Measurements from ENCODE around the gene CERK. TPM values are rescaled to one million over a fixed set of nuclear protein-coding genes. Genes with fewer than 3 reads are reported as not detected.

Gene CERK
- total RNA-seq, 2 experiments from 2014 or later = 38.1 to 41.3 TPM

DNA sequence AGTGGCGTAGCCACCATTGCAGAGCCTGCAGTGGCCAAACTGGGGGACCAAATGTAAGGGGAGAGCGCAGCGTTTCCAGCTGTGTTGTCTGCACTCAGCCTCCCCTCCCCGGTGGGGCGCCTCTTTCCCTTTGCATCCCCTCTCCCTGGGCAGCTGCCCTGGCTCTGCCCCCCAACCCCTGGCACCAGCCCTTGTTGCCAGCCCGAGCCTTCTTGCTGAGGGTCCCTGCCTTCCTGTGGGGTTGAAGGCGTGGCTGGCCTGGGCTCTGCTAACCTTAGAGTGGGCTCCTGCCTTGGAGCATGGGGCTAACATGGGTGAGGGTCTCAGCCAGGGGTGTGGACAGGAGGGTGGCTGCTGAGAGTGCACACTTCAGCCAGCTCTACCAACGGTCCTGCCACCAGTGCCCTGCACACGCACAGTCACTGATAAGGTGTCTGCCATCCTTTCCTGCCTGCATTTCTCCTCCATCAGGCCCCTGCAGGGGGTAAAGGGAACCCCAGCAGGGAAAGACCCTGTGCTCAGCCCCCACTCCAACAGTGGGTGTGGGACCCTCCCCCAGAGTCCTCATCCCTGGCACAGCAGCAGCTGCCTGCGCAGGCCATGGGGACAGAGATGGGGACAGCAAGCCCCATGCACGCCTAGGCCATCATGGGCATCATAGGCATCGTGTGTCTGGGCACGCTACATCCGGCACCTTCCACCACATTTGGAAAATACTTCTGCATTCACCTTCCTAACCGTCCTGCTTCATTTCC, 43.5 kb downstream of the CERK start:
- Mint-ChIP-seq H3K27me3 (no peaks in the 10 kb centered on the region), H3K27ac (no peak overlapping the region), H3K36me3 (peaks cover 24% of the 10 kb centered on the region), H3K9me3 (no peaks in the 10 kb centered on the region), H3K4me1 (no peaks in the 10 kb centered on the region), H3K4me3 (no peak overlapping the region)
- DNase-seq = no peak

DNA sequence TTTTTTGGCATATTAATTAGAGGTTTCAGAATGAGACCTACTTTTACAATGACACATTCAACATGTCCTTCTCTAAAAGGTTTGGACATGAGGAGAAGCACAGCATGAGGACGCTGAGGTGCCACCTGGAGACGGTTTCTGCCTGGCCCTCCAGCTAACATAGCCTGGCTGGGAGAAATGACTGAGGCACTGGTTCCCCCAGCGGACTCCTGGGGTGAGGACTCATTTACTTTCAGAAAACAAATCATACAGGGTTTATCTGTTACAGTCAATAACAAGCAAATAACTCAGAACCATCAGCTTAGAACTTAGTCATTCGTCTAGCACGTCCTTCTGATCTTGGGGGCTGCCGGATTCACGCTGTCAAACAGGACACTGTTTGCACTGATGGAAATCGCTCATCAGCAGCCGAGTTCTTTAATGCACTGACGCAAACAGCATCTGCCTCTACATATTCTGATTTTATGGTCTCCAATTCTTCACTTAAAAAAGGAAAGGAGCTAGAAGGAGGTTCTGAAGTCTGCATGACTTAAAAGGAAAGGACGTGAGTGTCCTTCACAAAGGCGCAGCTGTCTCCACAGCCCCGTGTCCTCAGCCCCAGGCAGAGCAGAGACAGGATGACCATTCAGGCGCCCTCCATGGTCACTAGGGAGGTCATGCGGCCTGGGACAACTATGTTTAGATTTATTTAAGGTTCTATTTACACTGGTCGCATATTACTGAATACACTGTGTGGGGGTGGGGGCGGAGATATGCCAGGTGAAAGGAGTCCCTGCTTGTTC, 44.2 kb downstream of the CERK start:
- Mint-ChIP-seq H3K27ac (no peak overlapping the region), H3K4me1 (no peaks in the 10 kb centered on the region), H3K27me3 (no peaks in the 10 kb centered on the region), H3K36me3 (peaks cover 18% of the 10 kb centered on the region), H3K4me3 (no peak overlapping the region), H3K9me3 (no peaks in the 10 kb centered on the region)
- no peak for DNase-seq

DNA sequence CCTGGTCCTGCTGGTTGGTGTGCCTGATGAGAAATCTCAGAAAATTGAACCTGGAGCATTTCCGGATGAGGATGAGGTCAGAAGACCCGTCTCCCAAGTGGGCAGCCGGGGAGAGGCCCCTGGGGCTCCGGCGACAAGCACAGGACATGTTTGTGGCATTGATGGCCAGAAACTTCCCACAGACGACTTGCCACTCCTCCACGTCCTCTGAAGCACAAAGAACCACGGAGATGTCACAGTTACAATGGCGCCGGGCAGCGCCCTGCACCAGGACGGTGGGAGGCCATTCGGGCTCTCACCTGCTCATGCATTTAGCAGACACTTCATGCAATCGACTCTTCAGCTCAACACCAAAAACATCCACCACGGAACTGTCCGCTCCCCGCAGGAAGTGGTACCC, 46.5 kb downstream of the CERK start:
- H3K9me3 Mint-ChIP-seq = no peaks in the 10 kb centered on the region
- no peak overlapping the region for H3K27ac Mint-ChIP-seq
- DNase-seq = no peak
- H3K36me3 Mint-ChIP-seq = peaks cover 17% of the 10 kb centered on the region
- no peaks in the 10 kb centered on the region for H3K27me3 Mint-ChIP-seq
- no peak overlapping the region for H3K4me3 Mint-ChIP-seq
- no peaks in the 10 kb centered on the region for H3K4me1 Mint-ChIP-seq

DNA sequence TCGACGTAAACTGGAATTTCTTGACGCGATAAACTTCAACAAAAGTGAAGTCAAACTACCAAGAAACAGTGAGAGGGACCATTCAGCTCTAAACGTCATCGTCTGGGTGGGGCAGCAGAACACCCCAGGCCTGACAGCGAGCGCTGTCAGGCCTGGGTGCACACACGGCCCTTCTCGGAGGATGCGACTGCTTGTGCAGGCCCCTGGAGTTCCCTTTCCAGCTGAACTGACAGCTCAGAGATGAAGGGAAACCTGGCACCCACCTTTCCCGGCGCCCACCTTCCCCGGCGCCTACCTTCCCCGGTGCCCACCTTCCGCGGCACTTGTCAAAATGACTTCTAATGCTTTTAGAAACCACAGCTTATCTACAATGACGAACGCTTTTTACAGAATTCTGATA, 47.9 kb downstream of the CERK start:
- no peak overlapping the region for H3K4me3 Mint-ChIP-seq
- H3K27ac Mint-ChIP-seq = no peak overlapping the region
- no peaks in the 10 kb centered on the region for H3K9me3 Mint-ChIP-seq
- H3K4me1 Mint-ChIP-seq = peaks cover 6% of the 10 kb centered on the region
- no peaks in the 10 kb centered on the region for H3K27me3 Mint-ChIP-seq
- DNase-seq = no peak
- peaks cover 19% of the 10 kb centered on the region for H3K36me3 Mint-ChIP-seq

DNA sequence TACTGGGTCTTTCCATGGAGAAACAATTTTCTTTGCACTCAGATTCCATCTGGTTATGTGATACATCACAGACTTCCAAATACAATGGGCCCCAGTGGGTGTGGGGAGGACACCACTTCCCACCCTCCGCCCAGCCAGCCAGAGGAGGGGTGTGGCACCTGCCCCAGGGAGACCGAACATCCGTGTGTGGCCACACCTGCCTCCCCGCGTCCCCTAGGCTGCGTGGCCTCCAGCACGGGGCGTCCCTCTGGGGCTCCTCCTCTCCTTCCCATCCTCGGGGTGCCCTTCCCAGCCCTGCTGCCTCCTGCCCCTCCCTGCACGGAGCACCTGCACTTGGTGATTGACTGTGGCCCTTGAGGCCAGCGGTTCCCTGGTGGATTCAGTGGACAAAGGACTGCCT, 49.1 kb downstream of the CERK start:
- Mint-ChIP-seq H3K27me3 (no peaks in the 10 kb centered on the region), H3K4me3 (no peak overlapping the region), H3K36me3 (peaks cover 17% of the 10 kb centered on the region), H3K9me3 (no peaks in the 10 kb centered on the region), H3K4me1 (peaks cover 16% of the 10 kb centered on the region), H3K27ac (peak overlapping the region; percentile 23)
- DNase-seq = no peak

DNA sequence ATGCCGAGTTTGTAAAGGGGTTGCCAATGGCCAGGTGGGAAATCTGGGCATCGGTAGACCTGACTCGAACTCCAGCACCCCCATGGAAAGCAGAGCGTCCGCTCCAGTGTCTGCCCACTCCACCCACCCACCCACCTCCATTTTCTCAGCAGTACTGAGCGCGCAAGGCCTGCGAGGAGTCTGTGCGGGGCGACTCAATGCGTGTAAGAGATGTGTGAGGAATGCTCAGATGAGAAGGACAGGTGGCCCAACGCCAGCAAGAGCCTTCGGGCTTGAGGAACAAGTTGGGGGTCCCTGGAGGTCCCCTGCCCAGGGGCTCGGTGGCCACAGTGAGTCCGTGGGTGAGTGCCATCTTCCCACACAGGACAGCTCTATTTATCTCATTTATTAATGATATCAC, 50.6 kb downstream of the CERK start:
- Mint-ChIP-seq H3K9me3 (no peaks in the 10 kb centered on the region), H3K27ac (no peak overlapping the region), H3K4me1 (peaks cover 17% of the 10 kb centered on the region), H3K4me3 (no peak overlapping the region), H3K27me3 (no peaks in the 10 kb centered on the region), H3K36me3 (peaks cover 17% of the 10 kb centered on the region)
- no peak for DNase-seq

DNA sequence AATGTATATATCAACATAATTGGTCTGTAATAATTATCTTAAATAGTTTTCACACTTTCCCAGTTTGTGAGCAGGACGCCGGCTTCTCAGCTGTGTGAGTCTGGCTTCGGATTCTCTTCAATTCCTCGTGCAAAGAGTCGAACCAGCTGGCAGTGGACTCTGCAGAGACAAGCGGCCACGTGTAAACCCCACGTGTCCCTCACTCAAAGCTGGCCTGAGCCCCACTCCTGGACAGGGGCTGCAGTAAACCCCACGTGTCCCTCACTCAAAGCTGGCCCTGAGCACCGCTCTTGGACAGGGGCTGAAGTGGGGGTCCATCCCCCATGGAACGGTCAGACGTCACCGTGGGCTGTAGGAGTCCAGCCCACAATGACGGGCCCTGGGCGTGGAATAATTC, 51.0 kb downstream of the CERK start:
- no peaks in the 10 kb centered on the region for H3K9me3 Mint-ChIP-seq
- no peaks in the 10 kb centered on the region for H3K27me3 Mint-ChIP-seq
- no peak overlapping the region for H3K4me3 Mint-ChIP-seq
- H3K36me3 Mint-ChIP-seq = peaks cover 17% of the 10 kb centered on the region
- H3K27ac Mint-ChIP-seq = no peak overlapping the region
- peaks cover 17% of the 10 kb centered on the region for H3K4me1 Mint-ChIP-seq
- DNase-seq = no peak

DNA sequence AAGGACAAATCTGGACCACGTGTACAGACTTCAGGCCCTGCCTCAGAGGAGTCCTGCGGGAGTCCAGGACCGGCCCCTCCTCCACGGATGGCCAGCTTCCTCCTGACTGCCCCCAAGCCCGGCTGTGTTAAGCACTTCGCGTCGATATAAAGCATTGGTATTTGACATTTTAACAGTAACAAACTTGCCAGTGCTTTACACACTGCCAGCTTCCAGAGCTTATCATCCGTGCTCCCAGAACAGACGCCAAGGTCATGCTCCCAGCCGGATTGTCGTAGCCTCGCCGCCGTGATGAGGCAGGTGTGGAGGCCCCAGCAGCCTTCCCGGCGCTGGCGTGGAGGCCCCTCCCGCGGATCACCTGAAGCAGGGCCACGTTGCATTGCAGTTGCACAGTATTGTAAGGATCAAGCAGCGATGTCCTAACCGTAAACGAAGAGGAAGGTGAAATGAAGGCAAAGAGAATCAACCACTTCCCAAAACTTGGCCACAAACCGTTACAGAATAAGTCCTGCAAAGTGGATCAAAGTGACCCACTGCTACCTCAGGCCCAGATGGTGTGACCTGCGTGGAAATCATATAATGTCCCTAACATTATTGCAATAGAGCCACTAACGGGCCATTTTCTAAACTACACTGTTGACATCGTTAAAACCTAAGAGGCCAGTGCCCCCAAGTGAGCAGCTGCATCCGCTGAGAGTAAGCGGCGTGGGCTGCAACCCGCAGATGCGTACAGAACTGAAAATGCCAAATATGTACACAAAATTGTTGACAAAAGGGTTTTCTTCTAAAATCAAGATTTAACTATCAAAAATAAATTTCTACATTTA, 51.6 kb downstream of the CERK start:
- no peak for DNase-seq
- no peaks in the 10 kb centered on the region for H3K27me3 Mint-ChIP-seq
- H3K9me3 Mint-ChIP-seq = no peaks in the 10 kb centered on the region
- H3K36me3 Mint-ChIP-seq = peaks cover 12% of the 10 kb centered on the region
- no peak overlapping the region for H3K4me3 Mint-ChIP-seq
- peaks cover 18% of the 10 kb centered on the region for H3K4me1 Mint-ChIP-seq
- H3K27ac Mint-ChIP-seq = peak overlapping the region; percentile 62

DNA sequence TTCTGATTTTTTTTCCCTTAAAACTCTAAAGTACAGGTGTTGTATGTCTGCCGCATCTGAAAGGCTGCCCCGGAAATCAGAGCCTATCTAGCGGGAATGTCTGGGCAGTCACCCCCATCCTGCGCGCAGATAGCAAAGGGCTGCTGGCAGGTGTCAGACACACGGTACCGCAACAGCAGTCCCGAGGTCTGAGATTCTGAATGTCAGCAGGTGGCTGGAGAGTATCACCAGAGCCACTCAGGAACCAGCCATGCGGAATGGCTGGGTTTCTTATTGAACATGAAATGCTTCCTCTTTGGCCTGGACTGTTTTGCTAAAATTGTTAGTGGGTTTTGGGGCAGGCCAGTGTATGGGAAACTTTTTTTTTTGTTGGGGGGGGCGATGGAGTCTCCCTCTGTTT, 53.3 kb downstream of the CERK start:
- H3K4me1 Mint-ChIP-seq = peaks cover 19% of the 10 kb centered on the region
- H3K4me3 Mint-ChIP-seq = no peak overlapping the region
- H3K9me3 Mint-ChIP-seq = no peaks in the 10 kb centered on the region
- peaks cover 4% of the 10 kb centered on the region for H3K36me3 Mint-ChIP-seq
- H3K27ac Mint-ChIP-seq = no peak overlapping the region
- no peaks in the 10 kb centered on the region for H3K27me3 Mint-ChIP-seq
- DNase-seq = no peak

DNA sequence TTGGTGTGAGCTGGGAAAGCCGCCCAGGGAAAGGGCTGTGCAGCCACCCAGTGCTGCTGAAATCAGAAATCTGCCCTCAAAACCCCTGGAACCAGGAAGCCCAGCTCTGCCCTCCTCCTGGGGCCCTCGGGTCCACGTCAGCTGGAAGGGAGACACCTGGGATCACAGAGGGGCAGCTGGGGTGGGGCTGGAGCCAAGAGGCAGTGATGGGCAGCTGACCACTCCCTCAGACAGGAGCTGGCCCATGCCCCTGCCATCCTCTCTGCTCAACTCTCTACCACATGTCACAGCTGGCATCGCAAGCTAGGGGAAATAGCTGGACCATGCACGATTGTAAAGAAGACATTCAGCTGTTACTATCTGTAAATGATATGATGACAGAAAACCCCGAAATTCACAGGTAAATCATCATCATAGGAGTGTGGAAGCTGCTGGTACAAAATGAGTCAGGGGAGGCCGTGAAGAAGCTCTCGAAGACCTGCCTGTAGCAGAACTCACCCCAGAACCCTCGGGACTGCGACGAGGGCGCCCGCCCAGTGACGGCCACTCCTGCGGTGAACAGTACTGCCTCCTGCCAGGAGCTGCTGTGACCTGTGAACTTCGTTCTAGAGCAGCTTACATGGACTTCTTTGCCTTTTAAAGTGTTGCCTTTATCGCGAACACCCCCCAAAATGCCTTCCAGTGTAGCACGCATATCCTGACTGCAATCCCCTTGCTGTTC, 55.9 kb downstream of the CERK start:
- H3K9me3 Mint-ChIP-seq = no peaks in the 10 kb centered on the region
- no peaks in the 10 kb centered on the region for H3K27me3 Mint-ChIP-seq
- DNase-seq = no peak
- peaks cover 2% of the 10 kb centered on the region for H3K36me3 Mint-ChIP-seq
- H3K27ac Mint-ChIP-seq = no peak overlapping the region
- H3K4me1 Mint-ChIP-seq = peaks cover 23% of the 10 kb centered on the region
- no peak overlapping the region for H3K4me3 Mint-ChIP-seq

DNA sequence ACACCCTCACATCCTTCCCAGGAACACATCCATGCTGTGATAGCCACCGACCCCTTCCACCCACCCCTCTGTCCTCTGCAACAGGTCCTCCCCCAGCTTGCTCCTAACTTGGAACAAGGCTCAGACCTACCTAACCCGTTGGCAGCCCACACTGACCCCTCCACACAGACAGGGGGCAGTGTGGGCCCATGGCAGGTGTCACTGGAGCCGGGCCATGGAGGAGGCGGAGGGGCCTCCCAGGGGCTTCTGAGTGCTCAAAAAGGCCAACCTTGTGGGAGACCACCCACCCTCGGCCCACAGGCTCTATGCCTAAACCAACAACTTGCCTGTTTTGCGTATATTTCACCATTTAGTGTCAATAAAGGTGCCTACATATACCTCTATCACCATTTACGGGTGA, 57.0 kb downstream of the CERK start:
- Mint-ChIP-seq H3K36me3 (no peaks in the 10 kb centered on the region), H3K27ac (no peak overlapping the region), H3K4me3 (no peak overlapping the region), H3K27me3 (no peaks in the 10 kb centered on the region), H3K9me3 (no peaks in the 10 kb centered on the region), H3K4me1 (peaks cover 23% of the 10 kb centered on the region)
- DNase-seq = peak; percentile 34

DNA sequence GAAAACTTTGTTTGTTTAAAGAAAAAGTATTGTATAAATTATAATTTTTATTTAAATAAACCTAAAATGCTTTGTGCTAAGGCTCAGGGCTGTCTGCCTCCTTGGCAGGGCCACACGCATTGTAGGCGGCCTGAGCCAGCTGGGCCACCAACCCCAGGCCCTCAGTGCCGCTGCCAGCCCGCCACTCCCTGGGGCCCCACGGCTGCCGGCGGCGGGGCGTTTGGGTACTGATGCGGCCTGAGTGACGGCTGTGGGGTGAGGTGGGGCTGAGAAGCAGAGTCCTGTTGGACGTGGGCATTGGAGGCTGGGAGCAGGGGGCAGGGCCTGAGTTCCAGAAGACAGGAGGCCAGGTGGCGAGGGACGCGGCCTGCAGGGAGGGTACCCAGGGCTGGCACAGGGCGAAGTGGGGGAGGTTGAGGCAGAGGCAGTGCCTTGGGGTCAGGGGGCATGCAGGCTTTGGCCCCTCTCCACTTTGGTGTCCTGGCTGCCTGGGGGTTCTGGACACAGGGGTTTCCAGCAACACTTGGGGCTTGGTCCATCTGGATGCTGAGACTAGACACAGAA, 58.3 kb downstream of the CERK start:
- no peak for DNase-seq
- H3K4me3 Mint-ChIP-seq = no peak overlapping the region
- H3K27ac Mint-ChIP-seq = no peak overlapping the region
- H3K9me3 Mint-ChIP-seq = no peaks in the 10 kb centered on the region
- no peaks in the 10 kb centered on the region for H3K27me3 Mint-ChIP-seq
- H3K4me1 Mint-ChIP-seq = peaks cover 24% of the 10 kb centered on the region
- no peaks in the 10 kb centered on the region for H3K36me3 Mint-ChIP-seq

DNA sequence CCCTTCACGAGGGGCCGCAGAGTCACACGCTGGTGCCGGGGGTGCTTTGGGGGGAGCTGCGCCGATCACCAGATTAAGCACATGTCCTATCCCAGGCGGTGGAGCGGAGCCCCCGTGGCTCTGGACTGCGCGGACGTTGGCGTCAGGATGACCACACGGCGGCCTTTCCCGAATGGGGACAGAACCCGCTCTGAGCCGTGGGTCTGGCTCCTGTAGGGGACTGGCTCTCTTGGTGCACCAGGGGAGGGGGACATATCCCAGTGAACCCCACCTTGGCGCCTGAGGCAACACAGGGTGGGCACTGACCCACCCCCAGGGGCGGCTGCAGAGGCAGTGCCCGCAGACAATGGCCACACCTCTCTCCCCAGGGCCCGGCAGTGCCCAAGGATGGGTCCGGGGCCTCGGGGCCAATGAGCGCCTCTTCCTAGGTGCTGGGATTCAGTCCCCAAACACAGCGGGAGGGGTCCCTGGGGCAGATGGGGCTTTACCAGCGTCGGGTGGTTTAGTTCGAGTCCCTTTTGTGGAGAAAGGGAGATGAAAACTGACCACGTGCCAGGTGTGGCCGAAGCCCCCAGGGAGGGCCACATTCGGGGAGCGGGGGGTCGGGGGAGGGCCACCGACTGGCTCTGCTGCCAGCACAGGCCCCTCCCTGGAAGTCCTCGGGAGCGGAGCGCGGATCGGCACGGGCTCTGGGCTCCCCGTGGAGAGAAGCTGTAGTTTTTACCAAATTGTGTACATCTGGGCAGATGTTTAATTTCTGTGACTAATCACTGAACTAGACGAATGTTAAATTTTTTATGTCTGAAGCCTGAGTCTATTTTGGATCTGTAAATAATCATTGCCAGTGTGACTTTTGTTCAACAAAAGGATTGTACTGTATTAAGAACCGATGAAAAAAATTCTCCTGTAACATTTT, 59.0 kb downstream of the CERK start:
- H3K4me3 Mint-ChIP-seq = no peak overlapping the region
- no peak overlapping the region for H3K27ac Mint-ChIP-seq
- peaks cover 2% of the 10 kb centered on the region for H3K36me3 Mint-ChIP-seq
- no peaks in the 10 kb centered on the region for H3K9me3 Mint-ChIP-seq
- no peak for DNase-seq
- H3K4me1 Mint-ChIP-seq = peaks cover 22% of the 10 kb centered on the region
- no peaks in the 10 kb centered on the region for H3K27me3 Mint-ChIP-seq

Data from activated naive CD8-positive, alpha-beta T cell treated with anti-CD3 and anti-CD28 coated beads for 36 hours (primary cell).